Neural progenitor cell (in vitro differentiated cells): ENCODE measurements around the gene LAMA2.

ENCODE experiments used
- EZH2phosphoT487 ChIP-seq: fragments of 200-600 bp; sonication (generic); IDR thresholded peaks from 2 replicates; pipeline ENCODE4 v1.6.1; 2017; ENCODE audit warnings: antibody characterized with exemption
- TF ChIP-seq, protein P1 (sequence below): fragments of 200-600 bp; sonication (generic); IDR thresholded peaks from 2 replicates; pipeline ENCODE4 v1.5.1; 2017; ENCODE audit warnings: antibody characterized with exemption, mild to moderate bottlenecking

DNA sequence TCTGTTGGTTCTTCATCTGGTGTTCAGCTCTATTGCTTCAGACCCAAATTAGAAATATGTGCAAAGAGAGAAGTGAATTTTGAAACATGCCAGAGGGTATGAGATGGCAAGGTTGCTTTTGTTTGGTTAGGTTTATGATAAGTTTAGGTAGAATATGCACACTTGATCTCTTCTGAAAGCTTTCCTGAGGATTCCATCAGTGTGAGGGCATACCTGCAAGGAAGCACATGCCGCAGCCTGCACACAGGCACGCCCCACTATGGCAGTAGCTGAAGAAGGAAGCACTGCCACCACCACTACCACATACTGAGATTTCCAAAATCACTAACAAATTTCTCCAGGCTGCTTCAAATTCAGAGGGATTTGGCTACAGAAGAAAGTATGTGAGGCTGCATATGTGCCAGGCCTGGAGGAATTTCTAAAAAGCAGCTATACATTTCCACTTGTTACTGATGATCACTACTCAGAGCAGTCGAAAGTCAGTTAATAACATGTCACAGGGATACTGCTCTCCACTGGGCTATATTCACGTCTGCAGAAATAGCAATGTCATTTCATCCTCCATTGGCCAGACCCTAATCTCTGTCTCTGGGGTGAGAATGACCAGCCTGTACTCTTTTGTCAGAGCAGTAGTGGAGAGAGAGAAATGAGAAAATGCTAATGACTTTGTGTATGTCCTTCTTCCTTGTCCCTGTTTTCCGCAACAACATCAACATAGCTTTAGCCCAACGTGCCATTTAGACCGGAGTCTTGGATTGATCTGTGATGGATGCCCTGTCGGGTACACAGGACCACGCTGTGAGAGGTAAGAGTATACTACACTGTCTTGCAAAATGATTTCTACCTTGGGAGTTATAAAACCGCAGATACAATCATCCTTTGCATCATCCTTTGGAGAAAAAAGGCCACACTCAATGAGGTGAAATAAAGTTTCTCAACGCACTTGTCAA lies 396.7 kb downstream of the LAMA2 start:
- TF ChIP-seq, protein P1, sequence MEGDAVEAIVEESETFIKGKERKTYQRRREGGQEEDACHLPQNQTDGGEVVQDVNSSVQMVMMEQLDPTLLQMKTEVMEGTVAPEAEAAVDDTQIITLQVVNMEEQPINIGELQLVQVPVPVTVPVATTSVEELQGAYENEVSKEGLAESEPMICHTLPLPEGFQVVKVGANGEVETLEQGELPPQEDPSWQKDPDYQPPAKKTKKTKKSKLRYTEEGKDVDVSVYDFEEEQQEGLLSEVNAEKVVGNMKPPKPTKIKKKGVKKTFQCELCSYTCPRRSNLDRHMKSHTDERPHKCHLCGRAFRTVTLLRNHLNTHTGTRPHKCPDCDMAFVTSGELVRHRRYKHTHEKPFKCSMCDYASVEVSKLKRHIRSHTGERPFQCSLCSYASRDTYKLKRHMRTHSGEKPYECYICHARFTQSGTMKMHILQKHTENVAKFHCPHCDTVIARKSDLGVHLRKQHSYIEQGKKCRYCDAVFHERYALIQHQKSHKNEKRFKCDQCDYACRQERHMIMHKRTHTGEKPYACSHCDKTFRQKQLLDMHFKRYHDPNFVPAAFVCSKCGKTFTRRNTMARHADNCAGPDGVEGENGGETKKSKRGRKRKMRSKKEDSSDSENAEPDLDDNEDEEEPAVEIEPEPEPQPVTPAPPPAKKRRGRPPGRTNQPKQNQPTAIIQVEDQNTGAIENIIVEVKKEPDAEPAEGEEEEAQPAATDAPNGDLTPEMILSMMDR: no peak
- no peak for TF ChIP-seq EZH2phosphoT487
